Erythroblast (primary cell): ENCODE measurements around the gene ARMCX5.

ENCODE experiments used
- GATA1 ChIP-seq: IDR thresholded peaks from 2 replicates; pipeline ENCODE4 v1.6.1; 2011; ENCODE audit warnings: low read depth, mild to moderate bottlenecking, control low read depth, low read length, moderate library complexity
- POLR2A ChIP-seq: IDR thresholded peaks from 2 replicates; pipeline ENCODE4 v1.6.1; 2011; ENCODE audit warnings: mild to moderate bottlenecking, low read length

DNA sequence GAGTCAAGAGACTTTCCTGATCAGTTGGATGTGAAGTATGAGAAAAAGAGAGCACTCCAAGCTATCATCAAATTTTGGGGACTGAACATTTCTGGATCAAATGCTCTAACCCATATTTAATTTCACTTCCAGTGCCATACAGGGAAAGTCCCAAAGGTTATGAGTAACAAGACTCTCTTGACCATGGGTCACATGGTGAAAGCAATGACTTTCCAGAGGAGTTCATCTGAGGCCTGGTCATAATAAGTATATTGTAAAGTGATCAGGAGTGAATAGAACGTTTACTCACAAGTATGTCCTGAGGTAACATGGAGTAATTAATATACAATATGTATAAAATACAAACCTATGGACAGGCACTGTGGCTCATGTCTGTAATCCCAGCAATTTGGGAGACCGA, 40.7 kb upstream of the ARMCX5 start:
- TF ChIP-seq POLR2A (no peak), GATA1 (no peak)
